SK-N-MC (cell line): Measurements from ENCODE around the gene FBXL17.

ENCODE experiments used
- DNase-seq: peaks from one replicate; pipeline ENCODE4 v3.0.0-alpha.2; 2011; ENCODE audit warnings: low read depth, low spot score
- H3K27ac ChIP-seq: fragments of 200-600 bp; sonication (generic); 2 replicates; pipeline ENCODE4 v1.5.1; 2016; ENCODE audit warnings: mixed run types
- H3K36me3 ChIP-seq: fragments of 200-600 bp; sonication (generic); 2 replicates; pipeline ENCODE4 v1.6.1; 2017; ENCODE audit warnings: antibody characterized with exemption, low read length, mixed read lengths; ENCODE audit not compliant: insufficient read depth
- H3K4me3 ChIP-seq: fragments of 200-600 bp; sonication (generic); 2 replicates; pipeline ENCODE4 v1.5.1; 2016
- H3K9ac ChIP-seq: fragments of 200-600 bp; sonication (generic); 2 replicates; pipeline ENCODE4 v1.8.0; 2017; ENCODE audit warnings: mixed run types, mixed read lengths; ENCODE audit not compliant: insufficient read length
- H3K9me3 ChIP-seq: fragments of 200-600 bp; sonication (generic); 2 replicates; pipeline ENCODE4 v1.6.1; 2017; ENCODE audit warnings: low read depth, mild to moderate bottlenecking, antibody characterized with exemption, low read length, moderate library complexity, mixed read lengths
- EZH2 ChIP-seq: fragments of 200-600 bp; sonication (generic); IDR thresholded peaks from one replicate; pipeline ENCODE4 v1.6.1; 2017; ENCODE audit warnings: antibody characterized with exemption
- FOXP2 ChIP-seq: optimal IDR thresholded peaks from 2 replicates; pipeline ENCODE3; 2011; ENCODE audit warnings: mild to moderate bottlenecking, moderate library complexity; ENCODE audit not compliant: insufficient read depth; ENCODE audit errors: extremely low read length, control extremely low read depth
- POLR2AphosphoS5 ChIP-seq: IDR thresholded peaks from 2 replicates; pipeline ENCODE4 v1.6.1; 2012; ENCODE audit warnings: mild to moderate bottlenecking, low read depth, low read length, borderline replicate concordance

FBXL17 gene

DNA sequence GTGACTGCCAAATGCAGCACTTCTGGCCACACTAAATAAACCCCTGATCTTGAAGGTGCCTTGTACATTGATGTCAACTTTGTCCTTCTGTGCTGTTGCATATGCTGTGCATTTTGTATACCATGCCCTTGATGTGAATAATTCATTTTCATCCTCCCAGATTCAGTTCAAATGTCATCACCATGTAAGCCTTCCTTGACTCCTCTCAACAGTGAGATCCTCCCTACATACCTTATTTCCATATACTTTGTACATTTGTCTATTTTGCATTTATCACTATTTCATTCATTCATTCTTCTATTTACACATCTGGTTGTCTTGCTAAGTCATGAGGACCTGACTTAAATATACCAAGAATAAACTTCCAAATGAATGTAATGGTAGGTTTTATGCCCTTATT is 438.0 kb downstream of the FBXL17 start:
- Histone ChIP-seq H3K9me3 (no peaks in the 10 kb centered on the region), H3K36me3 (no peaks in the 10 kb centered on the region), H3K4me3 (no peak overlapping the region), H3K27ac (no peak overlapping the region), H3K9ac (no peak overlapping the region)
- no peak for TF ChIP-seq POLR2AphosphoS5
- no peak for DNase-seq

DNA sequence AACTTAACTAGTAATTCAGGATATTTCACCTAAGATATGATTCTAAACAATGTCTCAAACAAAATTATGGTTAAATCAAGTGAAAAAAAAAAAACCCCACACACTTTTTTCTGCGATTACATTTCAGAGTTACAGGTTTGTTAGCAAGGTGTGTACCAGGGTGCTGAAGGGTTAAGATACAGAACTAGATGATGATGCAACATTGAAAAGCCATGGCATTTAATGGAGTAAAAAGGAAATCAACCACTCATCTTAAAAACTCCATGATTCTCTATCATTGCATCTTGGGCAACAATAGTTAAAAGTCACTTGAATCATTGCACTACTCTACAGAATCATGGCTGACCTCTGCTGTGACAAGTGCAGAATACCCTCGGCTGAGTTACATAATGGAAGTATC is 440.9 kb downstream of the FBXL17 start:
- H3K27ac ChIP-seq = no peak overlapping the region
- no peaks in the 10 kb centered on the region for H3K36me3 ChIP-seq
- TF ChIP-seq EZH2 (no peak), FOXP2 (no peak), POLR2AphosphoS5 (no peak)
- H3K4me3 ChIP-seq = no peak overlapping the region
- no peaks in the 10 kb centered on the region for H3K9me3 ChIP-seq
- H3K9ac ChIP-seq = no peak overlapping the region
- no peak for DNase-seq

DNA sequence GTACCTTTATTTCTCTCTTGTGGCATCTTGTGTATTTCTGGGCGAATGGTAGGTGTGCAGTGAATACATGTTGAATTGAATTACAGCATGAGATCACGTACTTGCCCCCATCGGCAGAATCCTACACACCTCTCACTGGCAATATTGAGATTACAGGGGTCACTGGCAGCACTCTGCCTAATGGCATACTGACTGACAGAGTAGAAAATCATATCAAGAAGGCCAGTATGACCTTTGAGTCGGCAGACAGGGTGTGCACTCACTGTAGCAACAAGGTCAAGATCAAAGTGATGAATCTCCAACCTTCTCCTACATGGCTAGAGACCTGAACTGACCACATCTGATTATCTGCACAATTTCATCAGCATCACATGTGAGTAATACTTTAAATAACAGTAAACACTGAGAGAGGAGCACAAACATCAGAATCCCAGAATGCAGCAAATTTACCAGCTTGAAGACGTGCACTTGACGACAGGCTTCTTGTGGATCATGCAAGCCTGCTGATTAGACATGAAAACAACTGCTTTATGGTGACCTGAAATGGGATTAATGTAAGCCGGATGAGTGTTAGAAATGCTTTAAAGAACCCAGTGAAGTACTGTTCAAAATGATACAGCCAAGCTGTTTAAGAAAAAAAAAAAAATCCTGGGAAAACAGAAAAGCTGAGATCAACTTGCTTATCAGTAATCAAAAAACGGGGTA is 444.1 kb downstream of the FBXL17 start:
- no peak overlapping the region for H3K9ac ChIP-seq
- TF ChIP-seq POLR2AphosphoS5 (no peak), FOXP2 (no peak), EZH2 (no peak)
- no peak for DNase-seq
- no peak overlapping the region for H3K4me3 ChIP-seq
- H3K9me3 ChIP-seq = no peaks in the 10 kb centered on the region
- H3K36me3 ChIP-seq = no peaks in the 10 kb centered on the region
- H3K27ac ChIP-seq = no peak overlapping the region

DNA sequence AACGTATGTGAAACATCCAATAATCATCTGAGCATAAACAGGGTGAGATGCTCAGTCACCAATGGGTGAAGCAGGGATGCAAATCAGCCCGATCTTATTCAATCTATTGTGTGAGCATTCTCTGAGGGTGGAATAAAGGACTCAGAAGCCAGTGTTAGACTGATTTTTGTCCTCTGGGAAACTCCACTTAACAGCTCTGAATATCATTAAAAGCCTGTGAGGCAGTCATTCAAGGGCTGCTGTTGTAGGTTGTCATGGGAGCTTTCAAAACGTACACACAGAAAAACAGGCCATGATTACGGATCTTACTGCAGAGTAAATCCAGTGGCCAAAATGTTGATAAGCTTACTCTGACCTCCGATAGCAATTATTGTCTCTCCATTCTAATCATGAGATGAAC is 444.7 kb downstream of the FBXL17 start:
- Histone ChIP-seq H3K27ac (no peak overlapping the region), H3K9ac (no peak overlapping the region), H3K4me3 (no peak overlapping the region), H3K9me3 (no peaks in the 10 kb centered on the region), H3K36me3 (no peaks in the 10 kb centered on the region)
- no peak for DNase-seq
- no peak for TF ChIP-seq EZH2
- no peak for TF ChIP-seq POLR2AphosphoS5
- TF ChIP-seq FOXP2 = no peak

DNA sequence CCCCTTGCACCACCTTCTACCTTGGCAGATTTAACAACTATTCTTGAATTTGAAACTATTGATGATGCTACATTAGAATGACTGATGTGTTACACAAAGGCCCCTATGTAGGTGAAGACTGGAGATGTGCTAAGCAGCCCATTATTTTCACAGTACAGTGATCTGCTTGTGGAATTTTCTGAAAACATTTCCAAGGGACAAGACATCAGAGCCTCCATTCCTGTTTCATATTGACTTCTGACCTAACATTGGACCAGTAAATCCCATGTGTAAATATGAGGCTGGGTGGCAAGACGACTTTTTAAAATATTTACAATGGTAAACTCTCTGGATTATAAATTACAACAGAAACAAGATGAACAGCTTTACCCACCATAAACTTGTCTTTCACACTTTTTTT is 445.4 kb downstream of the FBXL17 start:
- no peak for DNase-seq
- Histone ChIP-seq H3K36me3 (no peaks in the 10 kb centered on the region), H3K27ac (no peak overlapping the region), H3K9ac (no peak overlapping the region), H3K9me3 (no peaks in the 10 kb centered on the region), H3K4me3 (no peak overlapping the region)
- TF ChIP-seq EZH2 (no peak), FOXP2 (no peak), POLR2AphosphoS5 (no peak)

DNA sequence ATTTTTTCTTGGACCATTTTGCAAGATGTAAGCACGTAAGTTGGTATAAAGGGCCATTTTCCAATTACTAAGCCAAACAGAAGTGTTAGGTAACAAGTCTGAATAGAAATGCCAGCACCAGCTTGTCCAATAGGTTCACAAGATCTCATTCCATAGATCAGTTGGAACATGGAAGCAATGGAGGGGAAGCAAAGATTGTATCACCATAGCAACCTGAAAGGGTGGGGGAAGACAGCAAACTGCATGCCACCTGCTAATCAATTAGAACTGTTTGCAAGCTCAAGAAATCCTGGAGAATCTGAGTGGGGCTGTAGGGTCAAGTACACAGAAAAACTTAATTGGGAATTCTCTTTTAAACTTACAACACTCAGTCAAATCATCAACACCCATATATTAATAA is 446.3 kb downstream of the FBXL17 start:
- no peaks in the 10 kb centered on the region for H3K36me3 ChIP-seq
- H3K4me3 ChIP-seq = no peak overlapping the region
- no peak overlapping the region for H3K27ac ChIP-seq
- TF ChIP-seq POLR2AphosphoS5 (no peak), EZH2 (no peak), FOXP2 (no peak)
- no peak for DNase-seq
- no peaks in the 10 kb centered on the region for H3K9me3 ChIP-seq
- H3K9ac ChIP-seq = no peak overlapping the region

DNA sequence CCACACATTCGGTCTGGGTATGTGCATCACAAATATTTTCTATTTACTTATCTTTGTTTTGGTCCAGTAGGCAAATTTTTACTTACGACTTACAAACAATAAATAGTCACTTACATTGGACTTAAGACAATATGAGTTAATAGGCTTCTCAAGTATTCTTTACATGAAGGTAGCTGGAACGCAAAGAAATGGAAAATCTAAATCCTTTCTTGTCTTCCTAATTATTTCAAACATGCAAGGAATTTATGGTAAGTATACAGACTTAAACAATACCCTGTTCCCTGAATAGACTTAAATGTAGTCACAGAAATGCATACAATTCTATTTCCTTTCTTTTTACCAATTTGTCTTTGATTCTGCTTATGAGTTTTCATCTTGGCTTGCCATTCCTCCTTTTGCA is 448.6 kb downstream of the FBXL17 start:
- DNase-seq = no peak
- TF ChIP-seq FOXP2 (no peak), POLR2AphosphoS5 (no peak), EZH2 (no peak)
- H3K9me3 ChIP-seq = no peaks in the 10 kb centered on the region
- H3K9ac ChIP-seq = no peak overlapping the region
- H3K4me3 ChIP-seq = no peak overlapping the region
- H3K27ac ChIP-seq = no peak overlapping the region
- no peaks in the 10 kb centered on the region for H3K36me3 ChIP-seq

DNA sequence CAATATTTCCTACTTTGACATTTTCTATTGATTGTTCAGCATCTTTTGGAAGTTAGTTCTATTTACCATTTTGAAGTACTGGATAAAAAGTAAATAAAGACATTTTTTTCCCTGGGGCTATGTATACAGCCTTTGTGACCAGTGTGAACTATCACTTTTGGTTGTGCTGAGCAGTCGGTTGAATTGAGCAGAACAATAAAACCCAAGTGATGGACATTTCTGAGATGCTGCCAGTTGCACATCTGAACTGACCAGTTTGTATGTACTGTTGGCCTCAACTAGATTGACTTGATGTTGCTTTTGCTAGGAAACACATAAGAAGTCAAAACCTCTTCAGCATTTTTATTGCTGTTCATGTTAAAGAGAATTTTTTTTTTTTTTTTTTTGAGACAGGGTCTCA is 451.0 kb downstream of the FBXL17 start:
- Histone ChIP-seq H3K9me3 (no peaks in the 10 kb centered on the region), H3K27ac (no peak overlapping the region), H3K36me3 (no peaks in the 10 kb centered on the region), H3K4me3 (no peak overlapping the region), H3K9ac (no peak overlapping the region)
- DNase-seq = no peak
- TF ChIP-seq POLR2AphosphoS5 = no peak
- no peak for TF ChIP-seq EZH2
- TF ChIP-seq FOXP2 = no peak

DNA sequence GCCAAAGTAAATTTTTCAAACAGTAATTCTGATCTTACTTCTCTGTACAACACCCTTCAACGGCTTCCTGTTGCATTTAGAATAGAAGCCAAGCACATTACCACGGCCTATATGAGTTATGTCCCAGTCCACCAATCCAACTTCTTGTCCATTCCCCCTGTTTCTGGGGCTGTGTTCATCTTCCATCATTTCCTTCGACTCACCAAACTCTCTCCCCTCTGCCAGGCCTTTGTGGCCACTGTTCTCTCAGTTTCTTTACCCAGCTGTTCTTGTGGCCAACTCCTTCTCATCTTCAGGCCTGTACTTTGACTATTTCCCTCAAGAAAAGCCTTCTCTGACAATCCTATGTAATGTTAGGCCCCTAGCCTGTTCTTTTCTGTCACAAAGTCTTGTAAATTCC is 451.8 kb downstream of the FBXL17 start:
- Histone ChIP-seq H3K4me3 (no peak overlapping the region), H3K36me3 (no peaks in the 10 kb centered on the region), H3K27ac (no peak overlapping the region), H3K9ac (no peak overlapping the region), H3K9me3 (no peaks in the 10 kb centered on the region)
- TF ChIP-seq FOXP2 (no peak), EZH2 (no peak), POLR2AphosphoS5 (no peak)
- DNase-seq = no peak
